GM18508 (cell line): ENCODE results near the gene SLC25A45.
"Not testable (repeated sequence)": the region's sequence is repeated elsewhere in the genome, so short reads cannot be mapped to it uniquely, and the experiment has no call there.

Source experiments
- ATAC-seq: cut with Tn5 transposase; IDR thresholded peaks from one replicate; pipeline ENCODE4 v1.9.1; 2021; ENCODE audit warnings: moderate number of reproducible peaks; ENCODE audit not compliant: insufficient read depth, unreplicated experiment

SLC25A45 gene

DNA sequence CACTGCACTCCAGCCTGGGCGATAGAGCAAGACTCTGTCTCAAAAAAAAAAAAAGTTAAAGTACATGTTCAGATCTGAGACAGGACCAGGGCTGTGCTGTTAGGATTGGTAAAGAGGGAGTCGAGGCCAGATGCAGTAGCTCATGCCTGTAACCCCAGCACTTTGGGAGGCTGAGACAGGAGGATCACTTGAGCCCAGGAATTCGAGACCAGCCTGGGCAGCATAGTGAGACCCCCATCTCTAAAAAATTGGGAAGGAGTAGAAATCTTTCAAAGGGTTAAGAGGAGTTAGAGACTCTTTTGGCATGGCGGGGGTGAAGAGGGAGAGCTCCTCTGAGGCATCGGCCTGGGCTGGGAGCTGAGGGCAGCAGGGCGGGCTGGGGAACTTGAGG, 11.8 kb downstream of the SLC25A45 start:
- no peak for ATAC-seq

DNA sequence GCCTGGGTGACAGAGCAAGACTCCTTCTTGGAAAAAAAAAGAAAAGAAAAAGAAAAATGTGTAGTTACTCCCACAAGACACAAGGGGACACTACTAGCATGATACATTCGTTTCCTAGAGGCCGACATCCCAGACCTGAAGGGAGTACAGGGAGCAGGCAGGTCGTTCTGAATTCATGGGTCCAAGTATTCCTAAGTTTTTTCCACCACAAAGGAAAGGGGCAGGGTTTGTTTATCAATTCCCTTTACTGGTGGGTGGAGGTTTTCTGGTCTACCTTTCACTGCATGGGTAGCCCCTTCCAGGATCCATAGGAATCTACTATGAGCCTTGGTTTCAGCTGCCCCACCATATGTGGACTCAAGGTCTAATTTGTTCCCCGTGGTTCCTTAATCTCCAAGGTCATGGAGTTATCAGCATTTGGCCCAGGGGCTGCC, 16.1 kb downstream of the SLC25A45 start:
- no peak for ATAC-seq

DNA sequence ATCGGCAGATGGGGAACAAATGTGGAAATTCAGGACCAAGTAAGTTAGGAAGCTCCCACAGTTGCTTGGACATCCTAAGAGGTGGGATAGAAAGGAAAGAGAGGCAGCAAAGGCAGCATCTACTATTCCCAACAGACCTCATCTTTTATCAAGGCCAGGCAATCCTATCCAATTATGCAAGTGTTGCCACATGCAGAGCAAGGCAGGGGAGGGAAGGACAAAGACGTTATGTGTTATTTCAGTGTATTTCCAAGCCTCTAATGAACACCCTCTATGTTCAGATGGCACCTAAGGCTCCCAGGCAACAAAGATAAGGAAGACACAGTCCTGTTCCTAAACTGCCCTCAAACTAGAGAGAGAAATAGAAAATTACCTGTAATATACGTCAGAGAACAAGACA, 18.7 kb downstream of the SLC25A45 start:
- ATAC-seq, result no peak

GRCh38 chr11:65362966-65363365, 19.5 kb downstream of the SLC25A45 start:
- no peak for ATAC-seq

GRCh38 chr11:65362320-65362931, 20.0 kb downstream of the SLC25A45 start:
- no peak for ATAC-seq

DNA sequence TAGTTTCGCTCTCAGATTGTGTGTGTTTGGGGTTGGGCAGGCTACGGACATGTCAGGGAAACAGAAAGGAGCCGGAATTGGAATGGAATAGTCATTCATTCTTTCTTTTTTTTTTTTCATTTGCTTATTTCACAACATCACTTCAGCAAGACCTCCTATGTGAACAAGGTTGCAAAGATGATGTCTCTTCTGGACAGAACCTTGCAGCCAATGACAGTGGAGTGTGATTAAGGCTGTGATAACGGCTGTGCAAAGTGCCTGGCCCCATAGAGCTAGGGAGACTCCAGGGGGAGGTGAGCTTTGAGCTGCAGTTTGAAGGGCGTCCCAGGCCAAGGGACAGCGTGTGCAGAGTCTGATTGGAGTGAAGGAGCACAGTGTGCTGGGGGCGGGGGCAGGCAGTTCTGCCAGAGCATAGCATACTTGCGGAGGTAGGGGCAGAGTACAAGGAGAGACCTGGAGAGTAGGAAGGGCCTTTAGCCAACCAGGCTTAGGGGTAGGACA, 24.5 kb downstream of the SLC25A45 start:
- ATAC-seq, result no peak

DNA sequence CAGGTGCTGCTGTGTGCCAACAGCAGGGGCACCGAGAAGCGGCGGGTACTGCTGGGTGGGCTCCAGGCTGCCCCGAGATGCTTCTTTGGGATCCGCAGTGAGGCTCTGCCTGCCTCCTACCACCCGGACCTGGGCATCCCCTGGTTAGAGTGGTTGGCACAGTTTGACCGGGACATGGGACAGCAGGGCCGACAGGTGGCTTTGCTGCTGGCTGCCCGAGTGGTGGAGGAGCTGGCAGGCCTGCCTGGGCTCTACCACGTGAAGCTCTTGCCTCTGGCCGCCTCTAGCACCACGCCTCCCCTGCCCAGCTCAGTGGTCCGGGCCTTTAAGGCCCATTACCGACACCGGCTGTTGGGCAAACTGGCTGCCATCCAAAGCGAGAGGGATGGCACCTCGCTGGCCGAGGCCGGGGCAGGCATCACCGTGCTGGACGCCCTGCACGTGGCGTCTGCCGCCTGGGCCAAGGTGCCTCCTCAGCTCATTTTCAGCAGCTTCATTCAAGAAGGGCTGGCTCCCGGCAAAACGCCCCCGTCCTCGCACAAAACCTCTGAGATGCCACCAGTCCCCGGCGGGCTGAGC, 26.0 kb downstream of the SLC25A45 start:
- no peak for ATAC-seq

DNA sequence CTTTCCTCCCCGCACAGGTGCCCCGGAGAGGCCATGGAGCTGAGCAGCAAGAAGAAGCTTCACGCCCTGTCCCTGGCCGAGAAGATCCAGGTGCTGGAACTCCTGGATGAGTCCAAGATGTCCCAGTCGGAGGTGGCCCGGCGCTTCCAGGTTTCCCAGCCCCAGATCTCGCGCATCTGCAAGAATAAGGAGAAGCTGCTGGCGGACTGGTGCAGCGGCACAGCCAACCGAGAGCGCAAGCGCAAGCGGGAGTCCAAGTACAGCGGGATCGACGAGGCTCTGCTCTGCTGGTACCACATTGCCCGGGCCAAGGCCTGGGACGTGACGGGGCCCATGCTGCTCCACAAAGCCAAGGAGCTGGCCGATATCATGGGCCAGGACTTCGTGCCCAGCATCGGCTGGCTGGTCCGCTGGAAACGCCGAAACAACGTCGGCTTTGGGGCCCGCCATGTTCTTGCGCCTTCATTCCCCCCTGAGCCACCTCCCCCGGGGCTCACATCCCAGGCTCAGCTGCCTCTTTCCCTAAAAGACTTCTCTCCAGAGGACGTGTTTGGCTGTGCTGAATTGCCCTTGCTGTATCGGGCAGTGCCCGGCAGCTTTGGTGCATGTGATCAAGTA, 26.6 kb downstream of the SLC25A45 start:
- ATAC-seq, result no peak

GRCh38 chr11:65355013-65355775, 27.3 kb downstream of the SLC25A45 start:
- ATAC-seq, result no peak

DNA sequence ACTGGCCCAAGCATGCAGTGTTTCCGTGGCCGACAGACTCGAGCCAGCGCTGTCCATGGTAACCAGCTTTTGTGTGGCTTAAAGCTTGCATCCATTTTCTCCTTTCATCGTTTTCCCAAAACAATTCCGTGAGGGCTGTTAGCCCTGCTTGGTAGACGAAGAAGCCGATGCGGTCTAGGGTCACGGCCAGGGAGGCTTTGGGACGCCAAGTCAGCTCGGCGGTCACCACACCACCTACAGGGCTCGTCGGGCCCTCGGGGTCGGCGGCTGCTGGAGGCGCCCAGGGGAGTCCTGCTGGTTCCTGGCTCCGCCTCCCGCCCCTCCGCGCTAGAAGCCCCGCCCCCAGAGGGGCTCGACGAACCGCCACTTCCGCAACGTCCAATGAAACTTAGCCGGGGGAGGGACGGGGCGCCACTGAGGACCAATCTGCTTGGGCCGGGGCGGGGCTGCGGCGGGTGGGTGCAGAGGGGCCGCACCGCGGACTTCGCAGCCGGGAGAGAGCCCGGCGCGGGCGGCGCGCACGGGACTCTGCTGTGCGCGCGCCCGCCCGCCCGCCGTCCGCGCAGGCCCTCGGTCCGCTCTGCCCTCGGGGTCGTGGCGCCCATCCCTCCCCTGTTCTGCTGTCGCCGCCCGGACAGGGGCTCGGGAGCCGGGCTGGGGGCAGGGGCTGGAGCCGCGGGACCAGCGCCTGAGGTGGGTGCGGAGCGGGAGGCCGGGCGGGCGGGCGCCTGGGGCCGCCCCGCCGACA, 28.0 kb downstream of the SLC25A45 start, which contains the start of gene TIGD3:
TSS of gene TIGD3 (plus strand) at position 487 of the 748 bp plus-strand sequence. CDS start 1,058 bp downstream, outside the sequence.
- ATAC-seq, result no peak

DNA sequence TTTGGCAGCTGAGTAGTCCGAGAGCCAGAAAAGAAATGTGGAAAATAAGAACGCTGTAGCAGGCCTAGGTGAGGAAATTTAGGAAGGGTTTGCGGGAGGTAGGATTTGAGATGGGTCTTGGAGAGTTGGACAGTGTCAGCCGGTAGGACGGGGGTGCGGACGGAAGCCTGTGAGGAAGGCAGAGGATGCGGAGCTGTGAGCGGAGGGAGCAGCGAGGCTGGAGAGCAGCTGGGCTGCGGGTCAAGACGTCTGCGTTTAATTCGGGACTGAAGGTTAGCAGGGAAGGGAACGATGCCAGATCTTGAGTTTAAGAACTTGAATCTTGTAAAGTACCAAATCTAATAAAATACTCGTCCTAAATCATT, 28.6 kb downstream of the SLC25A45 start:
- ATAC-seq, result no peak

DNA sequence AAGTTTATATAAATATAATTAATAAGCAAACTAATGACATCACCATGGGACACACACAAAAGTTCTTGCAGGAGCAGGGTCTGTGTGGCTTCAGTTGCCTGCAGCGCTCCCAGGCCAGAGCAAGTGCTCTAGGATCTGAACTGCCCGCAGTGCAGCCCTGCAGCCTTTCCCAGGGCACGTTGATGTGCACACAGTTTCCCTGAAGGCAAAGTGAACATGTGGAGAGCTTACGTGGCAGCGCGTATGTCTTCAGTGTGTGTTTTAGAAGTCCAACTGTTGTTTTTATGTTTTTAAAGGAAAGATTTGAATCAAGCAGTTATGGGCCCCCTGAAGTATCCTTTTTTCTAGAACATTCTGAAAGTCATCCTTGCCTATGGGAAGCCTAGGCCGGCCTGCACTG, 29.1 kb downstream of the SLC25A45 start:
- no peak for ATAC-seq

- ATAC-seq, result no peak
Observed at GRCh38 chr11:65352783-65353182, 29.7 kb downstream of the SLC25A45 start.

GRCh38 chr11:65351511-65351910, 30.9 kb downstream of the SLC25A45 start:
- no peak for ATAC-seq

GRCh38 chr11:65341856-65342255, 40.6 kb downstream of the SLC25A45 start:
- no peak for ATAC-seq

- ATAC-seq, result no peak
Observed at GRCh38 chr11:65340226-65340625, 42.2 kb downstream of the SLC25A45 start.

DNA sequence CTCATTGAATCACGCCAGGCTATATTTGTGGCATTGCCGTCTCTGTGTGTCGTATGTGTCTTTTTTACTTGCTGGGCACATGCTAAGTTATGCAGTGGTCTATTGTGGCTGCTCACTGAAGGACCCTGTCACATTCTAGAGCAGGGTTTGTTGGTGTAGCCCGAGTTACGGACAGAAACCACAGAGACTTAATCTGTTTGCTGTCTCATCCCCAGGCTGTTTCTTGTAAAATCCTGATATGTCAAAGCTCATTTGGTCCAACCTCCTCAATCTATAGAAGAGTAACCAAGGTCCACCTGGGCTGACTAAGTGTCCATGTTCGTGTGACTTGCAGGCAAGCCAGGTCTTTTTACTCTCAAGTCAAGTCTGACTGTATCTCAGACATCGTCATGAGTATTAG, 43.8 kb downstream of the SLC25A45 start:
- ATAC-seq, result no peak

- no peak for ATAC-seq
Observed at GRCh38 chr11:65334696-65335295, 47.6 kb downstream of the SLC25A45 start.

- not testable (repeated sequence) for ATAC-seq
Observed at GRCh38 chr11:65332591-65332990, 49.9 kb downstream of the SLC25A45 start.

GRCh38 chr11:65330544-65330943, 51.9 kb downstream of the SLC25A45 start:
- no peak for ATAC-seq
